ENCODE results near the gene ACVRL1.

DNA sequence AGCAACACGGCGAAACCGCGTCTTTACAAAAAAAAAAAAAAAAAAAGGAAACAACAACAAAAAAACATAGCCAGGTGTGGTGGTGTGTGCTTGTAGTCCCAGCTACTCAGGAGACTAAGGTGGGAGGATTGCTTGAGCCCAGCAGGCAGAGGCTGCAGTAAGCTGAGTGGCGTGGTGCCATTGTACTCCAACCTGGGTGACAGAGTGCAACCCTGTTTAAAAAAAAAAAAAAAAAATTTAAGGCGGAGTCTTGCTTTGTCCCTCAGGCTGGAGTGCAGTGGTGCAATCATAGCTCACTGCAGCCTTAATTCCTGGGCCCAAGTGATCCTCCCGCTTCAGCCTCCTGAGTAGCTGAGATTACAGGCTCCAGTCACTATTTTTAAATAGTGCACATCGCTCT, 40.5 kb upstream of the ACVRL1 start:
- TF ChIP-seq, protein P1, sequence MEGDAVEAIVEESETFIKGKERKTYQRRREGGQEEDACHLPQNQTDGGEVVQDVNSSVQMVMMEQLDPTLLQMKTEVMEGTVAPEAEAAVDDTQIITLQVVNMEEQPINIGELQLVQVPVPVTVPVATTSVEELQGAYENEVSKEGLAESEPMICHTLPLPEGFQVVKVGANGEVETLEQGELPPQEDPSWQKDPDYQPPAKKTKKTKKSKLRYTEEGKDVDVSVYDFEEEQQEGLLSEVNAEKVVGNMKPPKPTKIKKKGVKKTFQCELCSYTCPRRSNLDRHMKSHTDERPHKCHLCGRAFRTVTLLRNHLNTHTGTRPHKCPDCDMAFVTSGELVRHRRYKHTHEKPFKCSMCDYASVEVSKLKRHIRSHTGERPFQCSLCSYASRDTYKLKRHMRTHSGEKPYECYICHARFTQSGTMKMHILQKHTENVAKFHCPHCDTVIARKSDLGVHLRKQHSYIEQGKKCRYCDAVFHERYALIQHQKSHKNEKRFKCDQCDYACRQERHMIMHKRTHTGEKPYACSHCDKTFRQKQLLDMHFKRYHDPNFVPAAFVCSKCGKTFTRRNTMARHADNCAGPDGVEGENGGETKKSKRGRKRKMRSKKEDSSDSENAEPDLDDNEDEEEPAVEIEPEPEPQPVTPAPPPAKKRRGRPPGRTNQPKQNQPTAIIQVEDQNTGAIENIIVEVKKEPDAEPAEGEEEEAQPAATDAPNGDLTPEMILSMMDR (IDR thresholded peaks at IDR 0.05), result no peak
- no peak for TF ChIP-seq EZH2phosphoT487 (IDR thresholded peaks at IDR 0.05)

Data from neural progenitor cell (in vitro differentiated cells).